Fibroblast of mammary gland (primary cell): Measurements from ENCODE around the gene RAG2.

ENCODE experiments used
- DNase-seq: peaks from one replicate; pipeline ENCODE4 v3.0.0-alpha.2; 2010; ENCODE audit warnings: low read depth
- H3K4me3 ChIP-seq: 2 replicates; pipeline ENCODE4 v1.5.1; 2011; ENCODE audit warnings: low read depth, mild to moderate bottlenecking, low read length, moderate library complexity; ENCODE audit not compliant: control insufficient read depth
- TF ChIP-seq, protein P1 (sequence below): conservative IDR thresholded peaks from 2 replicates; pipeline ENCODE4 v1.5.1; 2011; ENCODE audit warnings: low read depth, low read length, inconsistent platforms; ENCODE audit not compliant: control insufficient read depth, insufficient read depth

Gene RAG2

DNA sequence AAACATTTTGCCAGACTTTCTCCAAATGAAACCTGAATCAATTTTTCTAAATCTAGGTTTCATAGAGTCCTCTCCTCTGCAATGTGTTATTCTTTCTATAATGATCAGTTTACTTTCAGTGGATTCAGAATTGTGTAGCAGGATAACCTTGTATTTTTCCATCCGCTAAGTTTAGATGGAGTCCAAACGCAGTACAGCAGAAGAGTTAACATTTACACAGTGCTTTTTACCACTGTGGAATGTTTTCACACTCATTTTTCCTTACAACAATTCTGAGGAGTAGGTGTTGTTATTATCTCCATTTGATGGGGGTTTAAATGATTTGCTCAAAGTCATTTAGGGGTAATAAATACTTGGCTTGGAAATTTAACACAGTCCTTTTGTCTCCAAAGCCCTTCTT is 20.7 kb downstream of the RAG2 start:
- no peak overlapping the region for H3K4me3 ChIP-seq

DNA sequence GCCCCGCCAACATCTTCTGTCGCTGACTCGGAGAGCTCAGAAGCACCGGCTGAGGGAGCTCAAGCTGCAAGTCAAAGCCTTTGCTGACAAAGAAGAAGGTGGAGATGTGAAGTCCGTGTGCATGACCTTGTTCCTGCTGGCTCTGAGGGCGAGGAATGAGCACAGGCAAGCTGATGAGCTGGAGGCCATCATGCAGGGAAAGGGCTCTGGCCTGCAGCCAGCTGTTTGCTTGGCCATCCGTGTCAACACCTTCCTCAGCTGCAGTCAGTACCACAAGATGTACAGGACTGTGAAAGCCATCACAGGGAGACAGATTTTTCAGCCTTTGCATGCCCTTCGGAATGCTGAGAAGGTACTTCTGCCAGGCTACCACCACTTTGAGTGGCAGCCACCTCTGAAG is 23.6 kb downstream of the RAG2 start:
- H3K4me3 ChIP-seq, result no peak overlapping the region
- TF ChIP-seq, protein P1, sequence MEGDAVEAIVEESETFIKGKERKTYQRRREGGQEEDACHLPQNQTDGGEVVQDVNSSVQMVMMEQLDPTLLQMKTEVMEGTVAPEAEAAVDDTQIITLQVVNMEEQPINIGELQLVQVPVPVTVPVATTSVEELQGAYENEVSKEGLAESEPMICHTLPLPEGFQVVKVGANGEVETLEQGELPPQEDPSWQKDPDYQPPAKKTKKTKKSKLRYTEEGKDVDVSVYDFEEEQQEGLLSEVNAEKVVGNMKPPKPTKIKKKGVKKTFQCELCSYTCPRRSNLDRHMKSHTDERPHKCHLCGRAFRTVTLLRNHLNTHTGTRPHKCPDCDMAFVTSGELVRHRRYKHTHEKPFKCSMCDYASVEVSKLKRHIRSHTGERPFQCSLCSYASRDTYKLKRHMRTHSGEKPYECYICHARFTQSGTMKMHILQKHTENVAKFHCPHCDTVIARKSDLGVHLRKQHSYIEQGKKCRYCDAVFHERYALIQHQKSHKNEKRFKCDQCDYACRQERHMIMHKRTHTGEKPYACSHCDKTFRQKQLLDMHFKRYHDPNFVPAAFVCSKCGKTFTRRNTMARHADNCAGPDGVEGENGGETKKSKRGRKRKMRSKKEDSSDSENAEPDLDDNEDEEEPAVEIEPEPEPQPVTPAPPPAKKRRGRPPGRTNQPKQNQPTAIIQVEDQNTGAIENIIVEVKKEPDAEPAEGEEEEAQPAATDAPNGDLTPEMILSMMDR, result no peak
- DNase-seq, result no peak

More for the DNA sequence above, 20.7 kb downstream of the RAG2 start:
- DNase-seq, result no peak
- TF ChIP-seq, protein P1, result no peak

GRCh38 chr11:36569095-36569494 is 28.9 kb downstream of the RAG2 start:
- no peak for DNase-seq
- TF ChIP-seq, protein P1, result no peak
- no peak overlapping the region for H3K4me3 ChIP-seq

- H3K4me3 ChIP-seq, result no peak within 1 kb of the TSS
- no peak for DNase-seq
- TF ChIP-seq, protein P1, result no peak
These were observed 30.3 kb downstream of the RAG2 start, which contains the start of gene RAG1 for GRCh38 chr11:36567694-36568093. RAG1 (plus strand) TSS chr11:36568007; CDS start chr11:36573305, 5,298 bp downstream.

- no peak overlapping the region for H3K4me3 ChIP-seq
- TF ChIP-seq, protein P1, result no peak
- DNase-seq, result no peak
These were observed 31.5 kb downstream of the RAG2 start for GRCh38 chr11:36566407-36567053.

DNA sequence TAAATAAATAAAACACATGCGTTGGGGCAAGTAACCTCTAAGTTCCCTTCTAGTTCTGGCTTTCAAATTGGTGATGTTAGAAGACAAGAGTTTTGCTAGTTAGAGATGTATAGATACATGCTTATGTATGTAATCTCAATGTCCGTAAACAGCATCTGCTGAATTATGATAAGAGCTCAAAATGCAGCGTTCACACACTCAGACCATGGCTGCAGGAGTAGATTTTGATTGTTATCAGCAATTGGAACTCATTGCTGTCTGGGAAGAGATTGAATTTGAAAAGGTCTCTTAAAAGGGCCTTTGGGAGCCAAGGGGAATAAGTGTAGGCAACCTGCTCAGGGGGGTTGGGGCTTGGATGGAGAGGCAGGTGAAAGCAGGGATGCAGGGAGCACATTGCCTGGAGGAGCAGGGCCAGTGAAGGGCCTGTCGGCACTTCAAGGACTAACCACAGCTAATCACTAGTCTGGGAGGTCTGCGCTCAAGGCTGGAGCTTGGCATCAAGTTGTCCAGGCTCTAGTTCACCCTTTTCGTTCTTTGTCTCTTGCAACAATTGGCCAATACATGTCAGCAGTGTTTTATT is 32.9 kb downstream of the RAG2 start:
- DNase-seq, result no peak
- H3K4me3 ChIP-seq, result no peak overlapping the region
- TF ChIP-seq, protein P1, result no peak
